ENCODE results near the gene STX1A.

The STX1A gene

GRCh38 chr7:73706126-73707044 is 13.1 kb downstream of the STX1A start:
- no peak for DNase-seq (ENCODE audit: low read depth)

DNA sequence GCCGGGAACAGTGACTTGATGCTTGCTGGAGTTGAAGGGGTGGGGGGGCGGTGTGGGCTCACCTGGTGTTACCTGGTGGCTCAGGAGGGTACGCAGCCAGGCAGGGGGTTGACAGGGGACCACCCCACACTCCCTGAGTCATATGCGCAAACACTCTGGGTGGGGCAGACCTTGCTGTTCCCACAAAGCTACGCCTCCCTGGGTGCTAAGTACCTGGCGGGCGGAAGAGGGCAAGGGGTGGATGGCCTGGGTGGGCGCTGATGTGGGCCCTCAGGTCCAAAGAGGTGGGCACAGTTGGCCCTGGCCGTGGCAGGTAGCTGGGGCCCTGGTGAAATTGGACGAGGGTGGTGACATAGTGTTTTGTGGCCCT is 13.9 kb downstream of the STX1A start:
- DNase-seq (ENCODE audit: low read depth), result no peak

GRCh38 chr7:73704640-73705550 is 14.6 kb downstream of the STX1A start:
- DNase-seq (ENCODE audit: low read depth), result no peak

DNA sequence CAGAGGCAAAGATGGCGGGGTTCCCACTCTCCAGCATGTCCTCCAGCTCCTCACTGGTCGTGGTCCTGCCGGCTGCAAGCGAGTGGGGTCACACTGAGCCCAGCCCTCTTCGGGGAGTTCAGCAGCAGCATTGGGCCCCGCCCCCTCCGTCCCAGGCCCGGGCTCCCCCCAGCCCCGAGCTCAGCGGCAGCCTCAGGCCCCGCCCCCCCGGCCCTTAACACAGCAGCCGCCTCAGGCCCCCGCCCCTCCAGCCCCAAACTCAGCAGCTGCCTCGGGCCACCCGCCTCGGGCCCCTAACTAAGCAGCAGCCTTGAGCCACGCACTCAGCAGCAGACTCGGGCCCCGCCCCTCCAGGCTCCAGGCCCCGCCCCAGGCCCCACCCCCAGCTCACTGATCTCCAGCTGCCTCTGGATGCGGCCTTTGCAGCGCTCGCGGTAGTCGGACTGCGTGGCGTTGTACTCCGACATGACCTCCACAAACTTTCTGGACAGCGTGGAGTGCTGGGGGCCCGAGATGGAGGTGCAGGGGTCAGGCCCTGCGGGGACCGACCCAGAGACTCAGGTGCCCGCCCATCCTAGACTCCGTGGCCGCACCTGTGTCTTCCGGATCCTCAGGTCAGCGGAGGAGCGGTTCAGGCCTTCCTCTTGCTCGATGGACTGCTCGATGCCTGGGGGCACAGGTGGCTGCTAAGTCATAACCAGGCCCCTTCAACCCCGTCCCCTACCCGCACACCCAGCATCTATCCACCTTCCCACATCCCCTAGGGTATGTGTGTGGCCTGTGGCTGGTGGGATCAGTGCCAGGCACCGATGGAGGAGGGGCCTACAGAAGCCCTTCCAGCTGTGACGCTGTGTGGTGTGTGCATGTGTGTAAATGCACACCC is 15.5 kb downstream of the STX1A start:
- no peak for DNase-seq (ENCODE audit: low read depth)

- no peak for DNase-seq (ENCODE audit: low read depth)
Measured at GRCh38 chr7:73703225-73703624, 16.2 kb downstream of the STX1A start.

DNA sequence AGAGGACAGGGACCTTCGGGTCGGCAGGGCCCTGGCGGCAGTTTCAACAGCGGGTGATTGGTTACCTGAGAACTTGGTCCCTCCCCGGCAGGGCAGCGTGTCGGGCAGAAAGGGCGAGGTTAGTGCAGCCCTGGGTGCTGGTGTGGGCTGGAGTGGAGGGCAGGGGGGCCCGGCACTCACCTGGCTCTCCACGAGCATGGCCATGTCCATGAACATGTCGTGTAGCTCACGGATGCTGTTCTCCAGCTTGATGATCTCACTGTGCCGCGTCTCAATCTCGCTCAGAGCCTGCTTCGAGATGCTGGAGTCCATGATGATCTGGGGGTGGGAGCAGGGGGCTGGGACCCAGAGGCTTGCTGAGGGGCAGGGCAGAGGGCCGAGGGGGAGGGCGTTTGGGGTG is 16.8 kb downstream of the STX1A start:
- DNase-seq (ENCODE audit: low read depth), result no peak

DNA sequence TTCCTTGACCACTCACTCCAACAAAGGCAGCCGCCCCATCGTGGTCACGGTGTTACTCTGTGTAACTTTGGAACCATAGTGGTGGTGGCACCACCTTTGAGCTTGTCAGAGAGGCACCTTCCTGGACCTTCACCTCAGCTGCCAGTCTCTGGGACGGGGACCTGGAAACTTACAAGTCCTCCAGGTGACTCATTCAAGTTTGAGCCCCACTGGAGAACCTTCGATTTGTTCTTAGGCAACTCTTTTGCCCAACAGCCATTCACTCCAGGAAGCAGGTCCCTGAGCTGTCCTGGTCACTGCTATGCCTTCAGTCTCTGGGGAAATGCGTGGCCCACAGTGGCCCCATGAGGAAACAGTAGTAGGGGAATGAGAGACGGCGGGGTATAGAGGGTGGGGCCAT is 17.2 kb downstream of the STX1A start:
- DNase-seq (ENCODE audit: low read depth), result no peak

DNA sequence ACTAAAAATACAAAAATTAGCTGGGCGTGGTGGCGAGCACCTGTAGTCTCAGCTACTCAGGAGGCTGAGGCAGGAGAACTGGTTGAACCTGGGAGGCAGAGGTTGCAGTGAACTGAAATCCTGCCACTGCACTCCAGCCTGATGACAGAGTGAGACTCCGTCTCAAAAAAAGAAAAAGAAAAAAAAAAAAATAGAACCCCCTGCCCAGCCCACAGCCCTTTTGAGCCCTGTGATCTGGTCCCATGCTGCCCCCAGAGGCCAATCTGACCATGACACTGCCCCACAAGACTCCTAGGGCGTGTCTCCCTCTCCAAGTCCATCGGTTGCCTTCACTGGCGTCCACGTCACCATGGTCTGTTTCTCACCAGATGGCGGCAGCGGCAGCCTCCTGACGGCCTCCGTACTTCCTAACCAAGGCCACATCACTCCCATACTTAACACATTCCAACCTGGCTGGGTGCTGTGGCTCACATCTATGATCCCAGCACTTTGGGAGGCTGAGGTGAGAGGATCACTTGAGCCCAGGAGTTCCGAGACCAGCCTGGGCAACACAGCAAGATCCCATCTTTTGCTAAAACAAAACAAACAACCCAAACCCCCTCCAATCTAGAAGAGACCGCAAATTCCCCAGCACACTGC is 18.0 kb downstream of the STX1A start:
- no peak for DNase-seq (ENCODE audit: low read depth)

- no peak for DNase-seq (ENCODE audit: low read depth)
Measured at GRCh38 chr7:73700581-73701134, 18.8 kb downstream of the STX1A start.

- DNase-seq (ENCODE audit: low read depth), result no peak
Measured at GRCh38 chr7:73700069-73700423, 19.4 kb downstream of the STX1A start.

GRCh38 chr7:73699370-73700068 is 19.9 kb downstream of the STX1A start:
- no peak for DNase-seq (ENCODE audit: low read depth)

DNA sequence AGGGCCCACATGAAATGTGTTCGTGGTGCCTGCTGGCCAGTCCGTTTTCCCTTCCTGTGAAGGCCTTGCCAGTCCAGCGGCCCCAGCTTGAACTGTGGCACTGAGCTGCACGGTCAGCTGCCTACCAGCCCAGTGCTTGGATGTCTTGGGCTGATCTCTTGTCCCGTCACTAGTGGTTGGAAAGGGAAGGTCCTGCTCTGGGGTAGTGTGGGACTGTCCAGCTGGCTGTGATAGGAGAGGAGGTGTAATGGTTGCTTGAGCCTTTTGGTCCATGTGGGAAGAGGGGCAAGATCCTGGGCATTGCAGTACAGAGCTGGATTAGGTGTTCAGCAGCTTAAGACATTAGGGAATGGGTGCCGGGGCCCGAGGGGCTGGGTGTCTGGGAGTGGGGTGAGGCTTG is 21.1 kb downstream of the STX1A start:
- DNase-seq (ENCODE audit: low read depth), result no peak

GRCh38 chr7:73696372-73696771 is 23.1 kb downstream of the STX1A start:
- DNase-seq (ENCODE audit: low read depth), result no peak

- DNase-seq (ENCODE audit: low read depth), result no peak
Measured at GRCh38 chr7:73690646-73691045, 28.8 kb downstream of the STX1A start.

GRCh38 chr7:73688288-73688687 is 31.2 kb downstream of the STX1A start:
- DNase-seq (ENCODE audit: low read depth), result no peak

GRCh38 chr7:73685311-73685710 is 34.2 kb downstream of the STX1A start:
- no peak for DNase-seq (ENCODE audit: low read depth)

DNA sequence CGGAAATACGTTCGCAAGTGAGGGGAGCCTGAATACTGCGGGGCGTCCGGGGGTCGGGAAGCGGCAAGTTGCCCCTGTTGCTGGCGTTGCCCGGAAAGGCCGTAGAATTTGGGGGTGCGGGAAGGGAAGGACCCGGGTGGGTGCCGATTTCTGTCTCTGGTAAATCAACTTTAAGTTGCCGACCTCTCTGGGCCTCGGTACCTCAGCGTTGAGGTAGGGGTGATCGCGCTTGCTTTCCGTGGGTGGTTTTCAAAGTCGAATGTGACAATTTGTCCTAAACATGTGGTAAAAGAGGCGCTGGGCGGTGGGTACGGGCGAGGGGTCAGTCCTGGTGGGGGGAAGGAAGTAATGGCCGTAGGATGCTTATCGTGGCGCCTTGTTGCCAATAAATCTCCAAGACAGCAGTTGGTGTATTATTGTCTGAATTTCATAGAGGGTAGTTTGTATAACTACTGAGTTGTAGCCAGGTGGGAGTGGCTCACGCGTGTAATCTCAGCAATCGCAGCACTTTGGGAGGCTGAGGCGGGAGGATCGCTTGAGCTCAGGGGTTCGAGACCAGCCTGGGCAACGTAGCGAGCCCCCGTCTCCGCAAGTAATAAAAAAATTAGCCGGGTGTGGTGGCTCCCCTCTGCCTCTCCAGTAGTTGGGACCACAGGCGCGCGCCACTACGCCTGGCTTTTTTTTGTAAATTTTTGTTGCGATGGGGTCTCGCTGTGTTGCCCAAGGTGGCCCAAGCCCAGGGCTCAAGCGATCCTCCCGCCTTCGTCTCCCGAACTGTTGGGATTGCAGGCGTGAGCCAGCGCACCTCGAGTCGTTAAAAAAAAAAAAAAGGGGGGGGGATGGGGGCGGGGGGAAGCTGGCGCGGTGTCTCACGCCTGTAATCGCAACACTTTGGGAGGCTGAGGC is 35.4 kb downstream of the STX1A start:
- DNase-seq (ENCODE audit: low read depth), result no peak

GRCh38 chr7:73683056-73683787 is 36.2 kb downstream of the STX1A start, which contains the start of the genes BUD23 and DNAJC30:
Gene BUD23 (plus strand): TSS chr7:73683597. CDS start chr7:73683626, 29 bp downstream.
Gene DNAJC30 (minus strand): TSS chr7:73683453. CDS start chr7:73683423, 30 bp downstream.
- peak; percentile 94 for DNase-seq (ENCODE audit: low read depth)

GRCh38 chr7:73682745-73683055 is 36.8 kb downstream of the STX1A start:
- no peak for DNase-seq (ENCODE audit: low read depth)

All from stimulated activated CD8-positive, alpha-beta memory T cell treated with anti-CD3 and anti-CD28 coated beads, Interleukin-12 subunit alpha, Interleukin-12 subunit beta, amount 100 ng/mL, for 1 hour (primary cell).